OCI-LY1 (cell line): ENCODE measurements around the gene SLC28A1.

Source experiments
- EZH2 ChIP-seq: fragments of 200-600 bp; sonication (generic), shearing (Covaris generic); IDR thresholded peaks from 2 replicates; pipeline ENCODE4 v1.8.0; 2017; ENCODE audit warnings: borderline replicate concordance, mixed run types, mild to moderate bottlenecking, antibody characterized with exemption, low read length, moderate library complexity, mixed read lengths
- TF ChIP-seq, protein P1 (sequence below): fragments of 200-600 bp; sonication (generic), shearing (Covaris generic); IDR thresholded peaks from 2 replicates; pipeline ENCODE4 v1.5.1; 2017; ENCODE audit warnings: mild to moderate bottlenecking, antibody characterized with exemption, low read length, moderate library complexity, mixed read lengths

DNA sequence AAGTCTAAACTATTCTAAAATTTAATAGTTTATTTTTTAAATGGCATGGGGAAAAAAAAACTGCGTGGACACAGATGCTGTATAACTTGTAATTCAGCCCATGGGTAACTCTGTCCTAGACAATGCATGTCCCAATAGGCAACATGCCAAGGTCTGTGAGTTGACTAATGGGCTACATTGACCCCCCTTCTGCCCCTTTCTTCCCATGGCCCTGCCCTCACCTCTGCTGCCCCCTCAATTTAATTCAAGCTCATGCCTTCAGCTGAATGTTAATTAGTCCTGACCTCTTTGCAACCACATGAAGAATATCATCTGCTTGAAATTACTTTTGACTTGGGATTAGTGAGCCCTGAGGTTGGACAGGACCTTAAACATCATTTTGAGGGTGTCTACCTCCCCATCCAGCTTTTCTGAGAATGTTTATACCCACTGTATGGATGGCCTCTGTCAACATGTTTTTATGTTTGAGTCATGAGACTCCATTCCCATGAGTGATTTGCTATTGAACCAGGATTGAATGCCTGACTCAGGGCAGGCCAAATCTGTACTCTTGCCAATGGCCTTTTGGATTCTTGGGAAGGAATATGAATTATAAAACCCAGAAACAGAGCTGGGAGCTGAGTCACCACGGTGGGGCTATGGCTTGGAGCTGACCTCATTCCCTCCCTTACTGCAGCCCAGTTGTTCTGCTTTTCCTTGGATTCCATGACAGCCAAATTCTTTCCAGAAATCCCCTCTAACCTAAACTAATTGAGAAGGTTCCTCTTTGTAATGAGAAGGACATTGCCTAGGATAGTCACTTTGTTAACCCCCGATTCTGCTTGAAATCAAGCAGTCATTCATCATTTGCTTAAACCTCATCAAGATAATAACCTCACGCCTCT is 63.7 kb downstream of the SLC28A1 start:
- TF ChIP-seq, protein P1, sequence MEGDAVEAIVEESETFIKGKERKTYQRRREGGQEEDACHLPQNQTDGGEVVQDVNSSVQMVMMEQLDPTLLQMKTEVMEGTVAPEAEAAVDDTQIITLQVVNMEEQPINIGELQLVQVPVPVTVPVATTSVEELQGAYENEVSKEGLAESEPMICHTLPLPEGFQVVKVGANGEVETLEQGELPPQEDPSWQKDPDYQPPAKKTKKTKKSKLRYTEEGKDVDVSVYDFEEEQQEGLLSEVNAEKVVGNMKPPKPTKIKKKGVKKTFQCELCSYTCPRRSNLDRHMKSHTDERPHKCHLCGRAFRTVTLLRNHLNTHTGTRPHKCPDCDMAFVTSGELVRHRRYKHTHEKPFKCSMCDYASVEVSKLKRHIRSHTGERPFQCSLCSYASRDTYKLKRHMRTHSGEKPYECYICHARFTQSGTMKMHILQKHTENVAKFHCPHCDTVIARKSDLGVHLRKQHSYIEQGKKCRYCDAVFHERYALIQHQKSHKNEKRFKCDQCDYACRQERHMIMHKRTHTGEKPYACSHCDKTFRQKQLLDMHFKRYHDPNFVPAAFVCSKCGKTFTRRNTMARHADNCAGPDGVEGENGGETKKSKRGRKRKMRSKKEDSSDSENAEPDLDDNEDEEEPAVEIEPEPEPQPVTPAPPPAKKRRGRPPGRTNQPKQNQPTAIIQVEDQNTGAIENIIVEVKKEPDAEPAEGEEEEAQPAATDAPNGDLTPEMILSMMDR, result no peak
- no peak for TF ChIP-seq EZH2
